Natural killer cell treated with Interleukin-12 subunit alpha and Interleukin-12 subunit beta and Interleukin-15 and Interleukin-18, amount 100 ng/mL, for 72 hours (primary cell): ENCODE data around the gene NEDD4L. TPM values are rescaled to one million over a fixed set of nuclear protein-coding genes. Genes with fewer than 3 reads are reported as not detected.

Source experiments
- ATAC-seq, 2 donors: fragments of 150-1000 bp; cut with Tn5 transposase in 1 of 2; sonication (Bioruptor Pico), chemical (Tn5 transposase) in 1 of 2; 2 replicates each; pipeline ENCODE4 v1.10.0; 2021
- DNase-seq: peaks from one replicate; pipeline ENCODE4 v3.0.0; 2022; ENCODE audit warnings: low spot score
- H3K27ac Mint-ChIP-seq, 2 donors: 1 replicate in 1 of 2; 2 replicates in 1 of 2; pipeline ENCODE4 v1.8.0; 2022; ENCODE audit warnings: mixed read lengths in 2 of 2, mild to moderate bottlenecking in 1 of 2, moderate library complexity in 1 of 2
- H3K27me3 Mint-ChIP-seq, 2 donors: 1 replicate in 1 of 2; 2 replicates in 1 of 2; pipeline ENCODE4 v1.8.0; 2022; ENCODE audit warnings: mixed read lengths in 2 of 2
- H3K36me3 Mint-ChIP-seq: one replicate; pipeline ENCODE4 v1.8.0; 2022; ENCODE audit warnings: mixed read lengths
- H3K4me1 Mint-ChIP-seq, 2 donors: 1 replicate in 1 of 2; 2 replicates in 1 of 2; pipeline ENCODE4 v1.8.0; 2022; ENCODE audit warnings: low read depth in 2 of 2, mixed read lengths in 2 of 2, mild to moderate bottlenecking in 1 of 2
- H3K4me3 Mint-ChIP-seq: one replicate; pipeline ENCODE4 v1.8.0; 2022; ENCODE audit warnings: mixed read lengths
- H3K9me3 Mint-ChIP-seq: 2 replicates; pipeline ENCODE4 v1.8.0; 2022; ENCODE audit warnings: mixed read lengths
- total RNA-seq, 2 donors: library from RNA; stranded (reverse); gene quantifications; one replicate each; pipeline ENCODE4 v1.2.3, GENCODE V29; 2022

The NEDD4L gene
- total RNA-seq, 2 donors from 2014 or later, result 8.6 to 16.5 TPM

DNA sequence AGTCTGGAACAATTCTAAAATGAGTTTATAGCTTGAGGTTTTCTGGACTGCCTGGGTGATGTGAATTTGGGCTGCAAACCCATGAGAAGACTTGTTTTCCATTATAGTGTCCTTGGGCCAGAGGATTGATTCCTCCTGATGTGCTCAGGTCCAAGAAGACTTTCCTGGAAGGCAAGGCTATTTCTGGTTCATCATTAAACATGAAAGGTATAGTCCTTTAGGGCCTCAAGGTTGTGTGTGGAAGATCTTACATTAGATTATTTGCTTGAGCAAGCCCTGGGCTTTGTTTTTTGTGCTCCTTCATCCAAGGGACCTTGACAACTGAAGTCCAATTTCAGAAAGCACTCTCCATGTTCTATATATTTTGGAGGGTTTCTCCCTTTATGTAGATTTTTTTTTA, 26.8 kb upstream of the NEDD4L start:
- Mint-ChIP-seq H3K36me3 (no peaks in the 10 kb centered on the region), H3K27ac (no peak overlapping the region), H3K4me1 (no peaks in the 10 kb centered on the region), H3K27me3 (peaks cover 15 to 29% of the 10 kb centered on the region in 2 donors), H3K9me3 (no peaks in the 10 kb centered on the region), H3K4me3 (no peak overlapping the region)
- DNase-seq (no peak), ATAC-seq (no peak)

DNA sequence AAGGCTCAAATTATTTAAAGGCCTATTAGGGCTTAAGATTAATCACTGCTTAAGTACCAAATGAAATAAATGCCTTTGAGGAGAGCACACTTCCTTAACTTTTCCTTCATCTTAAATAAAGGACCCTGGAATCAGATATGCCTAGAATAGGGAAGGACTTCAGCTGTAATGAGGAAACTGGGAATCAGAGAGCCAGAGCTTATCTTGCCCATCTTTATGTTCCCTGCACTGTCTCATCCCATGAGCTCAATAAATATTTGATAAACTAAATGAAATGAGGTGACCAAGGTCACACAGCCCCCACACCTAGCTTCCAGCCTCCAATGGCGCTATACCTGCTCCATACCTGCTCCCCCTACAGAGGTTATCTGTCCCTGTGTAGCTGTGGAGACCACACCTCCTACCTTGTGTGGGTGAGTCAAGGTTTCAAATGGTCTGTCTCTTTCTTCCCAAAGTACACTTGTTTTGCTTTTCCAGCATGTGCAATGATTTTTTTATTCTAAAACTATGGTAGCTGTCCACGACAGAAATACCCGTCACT, 23.4 kb upstream of the NEDD4L start:
- no peak for ATAC-seq
- Mint-ChIP-seq H3K9me3 (no peaks in the 10 kb centered on the region), H3K4me1 (no peaks in the 10 kb centered on the region), H3K4me3 (no peak overlapping the region), H3K36me3 (no peaks in the 10 kb centered on the region), H3K27me3 (peaks cover 11 to 13% of the 10 kb centered on the region in 2 donors), H3K27ac (no peak overlapping the region)
- DNase-seq, result no peak

DNA sequence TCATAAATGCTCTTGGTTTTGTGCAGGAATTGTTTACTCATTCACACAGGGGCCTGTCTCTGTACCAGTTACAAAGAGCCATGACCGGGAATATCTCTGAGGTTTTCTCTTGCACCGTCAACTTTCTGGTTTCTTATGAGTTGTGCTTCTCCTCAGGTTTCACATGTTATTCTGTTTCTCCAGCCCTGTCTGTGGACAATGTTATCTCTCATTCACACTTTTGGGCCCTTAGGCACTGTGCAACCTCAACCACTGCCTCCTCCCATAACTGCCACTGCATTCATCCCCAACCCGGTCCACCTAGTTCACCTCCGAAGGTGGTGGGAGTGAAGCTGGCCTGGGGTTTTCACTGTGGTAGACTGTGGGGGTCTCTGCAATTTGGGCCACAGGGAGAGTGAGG, 22.5 kb upstream of the NEDD4L start:
- Mint-ChIP-seq H3K9me3 (no peaks in the 10 kb centered on the region), H3K36me3 (no peaks in the 10 kb centered on the region), H3K4me1 (no peaks in the 10 kb centered on the region), H3K27ac (no peak overlapping the region), H3K4me3 (no peak overlapping the region), H3K27me3 (peaks cover 5 to 8% of the 10 kb centered on the region in 2 donors)
- DNase-seq (no peak), ATAC-seq (no peak)

DNA sequence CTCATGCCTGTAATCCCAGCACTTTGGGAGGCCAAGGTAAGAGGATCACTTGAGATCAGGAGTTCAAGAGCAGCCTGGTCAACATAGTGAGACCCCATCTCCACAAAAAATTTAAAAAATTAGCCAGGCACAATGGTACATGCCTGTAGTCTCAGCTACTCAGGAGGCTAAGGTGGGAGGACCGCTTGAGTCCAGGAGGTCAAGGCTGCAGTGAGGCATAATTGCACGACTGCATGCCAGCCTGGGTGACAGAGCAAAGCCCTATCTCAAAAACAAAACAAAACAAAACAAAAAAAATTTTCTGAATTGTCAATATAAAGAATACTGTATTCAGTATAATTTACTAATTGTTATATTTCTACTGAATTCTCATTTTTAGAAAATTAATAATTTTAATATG, 20.9 kb upstream of the NEDD4L start:
- Mint-ChIP-seq H3K4me3 (no peak overlapping the region), H3K36me3 (no peaks in the 10 kb centered on the region), H3K9me3 (no peaks in the 10 kb centered on the region), H3K27me3 (peaks cover 0 to 8% of the 10 kb centered on the region in 2 donors), H3K4me1 (no peaks in the 10 kb centered on the region), H3K27ac (no peak overlapping the region)
- ATAC-seq, result no peak
- DNase-seq, result no peak

DNA sequence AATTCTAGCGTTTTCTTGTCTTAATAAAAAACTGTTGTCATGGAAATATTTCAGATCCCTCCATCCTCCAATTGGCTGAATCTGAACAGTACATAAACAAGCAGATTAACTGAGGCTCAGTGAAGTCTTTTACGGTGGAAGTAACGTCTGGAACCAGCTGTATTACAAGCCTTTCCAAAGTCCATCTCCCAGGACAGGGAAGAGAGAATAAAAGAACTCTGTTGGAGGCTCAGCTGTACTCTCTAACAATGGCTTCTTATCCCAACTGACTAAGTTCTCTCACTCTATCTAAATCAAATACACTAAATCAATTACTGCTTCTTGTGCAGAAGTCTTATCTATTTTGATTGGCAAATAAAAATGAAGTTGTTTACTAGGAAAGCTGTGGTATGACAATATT, 19.9 kb upstream of the NEDD4L start:
- ATAC-seq (no peak), DNase-seq (no peak)

DNA sequence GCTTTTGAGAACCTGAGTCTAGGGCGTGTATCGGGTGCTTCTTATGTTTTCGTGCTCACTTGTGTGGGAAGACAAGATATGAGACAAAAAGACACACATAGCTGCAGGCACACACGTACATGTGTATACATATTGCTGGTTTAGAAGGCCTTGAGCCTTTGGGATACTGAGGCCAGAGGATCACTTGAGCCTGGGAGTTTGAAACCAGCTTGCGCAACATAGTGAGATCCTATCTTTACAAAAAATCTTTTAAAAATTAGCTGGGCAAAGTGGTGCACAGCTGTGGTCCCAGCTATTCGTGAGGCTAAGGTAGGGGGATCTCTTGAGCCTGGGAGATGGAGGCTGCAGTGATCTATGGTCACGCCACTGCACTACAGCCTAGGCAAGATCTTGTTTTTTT, 18.8 kb upstream of the NEDD4L start:
- DNase-seq, result no peak
- H3K36me3 Mint-ChIP-seq, result no peaks in the 10 kb centered on the region
- no peaks in the 10 kb centered on the region for H3K4me1 Mint-ChIP-seq
- H3K27me3 Mint-ChIP-seq, result peaks cover 0 to 6% of the 10 kb centered on the region in 2 donors
- no peak overlapping the region for H3K27ac Mint-ChIP-seq
- H3K4me3 Mint-ChIP-seq, result no peak overlapping the region
- H3K9me3 Mint-ChIP-seq, result no peaks in the 10 kb centered on the region
- ATAC-seq, result no peak

More for the DNA sequence above, 19.9 kb upstream of the NEDD4L start:
- H3K9me3 Mint-ChIP-seq, result no peaks in the 10 kb centered on the region
- no peaks in the 10 kb centered on the region for H3K4me1 Mint-ChIP-seq
- no peaks in the 10 kb centered on the region for H3K36me3 Mint-ChIP-seq
- H3K27ac Mint-ChIP-seq, result no peak overlapping the region
- H3K27me3 Mint-ChIP-seq, result peaks cover 0 to 6% of the 10 kb centered on the region in 2 donors
- no peak overlapping the region for H3K4me3 Mint-ChIP-seq

DNA sequence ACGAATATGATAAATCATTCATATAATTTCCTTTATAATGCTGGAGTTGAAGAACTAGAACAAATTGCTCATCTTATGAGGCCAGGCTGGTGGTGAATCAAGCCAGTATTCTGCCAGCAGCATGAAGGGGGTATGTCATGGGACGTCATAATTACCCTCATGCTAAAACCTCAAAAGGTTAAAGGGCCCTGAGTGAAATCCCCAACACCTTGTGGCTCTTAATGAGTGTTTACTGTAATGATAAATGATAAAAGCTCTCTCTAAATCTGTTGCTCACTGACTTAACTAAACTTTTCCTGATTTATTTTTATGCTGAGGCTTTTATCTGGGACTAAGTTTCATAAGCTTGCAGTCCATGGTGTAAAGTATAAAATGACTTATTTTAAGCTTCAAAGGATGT, 18.3 kb upstream of the NEDD4L start:
- no peaks in the 10 kb centered on the region for H3K36me3 Mint-ChIP-seq
- DNase-seq (no peak), ATAC-seq (no peak)
- no peak overlapping the region for H3K4me3 Mint-ChIP-seq
- peaks cover 0 to 6% of the 10 kb centered on the region in 2 donors for H3K27me3 Mint-ChIP-seq
- H3K9me3 Mint-ChIP-seq, result no peaks in the 10 kb centered on the region
- no peaks in the 10 kb centered on the region for H3K4me1 Mint-ChIP-seq
- no peak overlapping the region for H3K27ac Mint-ChIP-seq

DNA sequence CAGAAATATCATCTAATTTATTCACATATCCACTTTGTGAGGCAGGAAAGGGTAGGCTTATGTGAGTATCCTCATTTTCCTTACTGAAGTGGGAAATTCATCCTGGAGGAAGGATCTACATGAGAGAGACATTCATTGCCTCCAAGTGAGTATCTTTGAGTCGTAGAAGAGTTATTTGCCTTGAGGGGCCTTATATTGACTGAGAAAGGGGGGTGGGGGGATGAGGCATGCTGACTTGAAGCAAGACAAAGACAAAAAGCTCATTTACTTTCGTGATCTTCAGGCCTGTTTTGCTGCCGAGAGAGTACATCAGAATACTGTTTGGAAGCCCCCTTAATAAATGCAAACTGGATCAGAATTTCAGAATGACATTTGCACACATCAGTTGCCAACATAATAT, 17.6 kb upstream of the NEDD4L start:
- peaks cover 0 to 6% of the 10 kb centered on the region in 2 donors for H3K27me3 Mint-ChIP-seq
- ATAC-seq (no peak), DNase-seq (no peak)
- no peak overlapping the region for H3K27ac Mint-ChIP-seq
- no peaks in the 10 kb centered on the region for H3K4me1 Mint-ChIP-seq
- no peaks in the 10 kb centered on the region for H3K36me3 Mint-ChIP-seq
- no peak overlapping the region for H3K4me3 Mint-ChIP-seq
- H3K9me3 Mint-ChIP-seq, result no peaks in the 10 kb centered on the region

DNA sequence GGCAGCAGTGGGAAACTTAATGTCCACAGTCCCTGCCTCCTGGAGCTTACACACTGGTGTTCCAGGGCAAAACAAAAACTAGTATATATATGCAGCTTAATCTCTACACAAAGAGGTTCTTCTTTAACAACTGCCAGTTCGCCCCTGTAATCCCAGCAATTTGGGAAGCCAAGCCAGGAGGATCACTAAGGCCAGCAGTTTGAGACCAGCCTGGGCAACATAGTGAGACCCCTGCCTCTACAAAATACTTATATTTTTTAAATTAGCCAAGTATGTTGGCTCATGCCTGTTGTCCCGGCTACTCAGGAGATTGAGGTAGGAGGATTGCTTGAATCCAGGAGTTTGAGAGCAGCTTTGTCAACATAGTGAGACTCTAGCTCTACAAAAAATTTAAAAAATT, 17.2 kb upstream of the NEDD4L start:
- no peaks in the 10 kb centered on the region for H3K36me3 Mint-ChIP-seq
- H3K27ac Mint-ChIP-seq, result no peak overlapping the region
- H3K4me3 Mint-ChIP-seq, result no peak overlapping the region
- ATAC-seq, result no peak
- H3K9me3 Mint-ChIP-seq, result no peaks in the 10 kb centered on the region
- no peaks in the 10 kb centered on the region for H3K4me1 Mint-ChIP-seq
- DNase-seq, result no peak
- peaks cover 0 to 5% of the 10 kb centered on the region in 2 donors for H3K27me3 Mint-ChIP-seq

DNA sequence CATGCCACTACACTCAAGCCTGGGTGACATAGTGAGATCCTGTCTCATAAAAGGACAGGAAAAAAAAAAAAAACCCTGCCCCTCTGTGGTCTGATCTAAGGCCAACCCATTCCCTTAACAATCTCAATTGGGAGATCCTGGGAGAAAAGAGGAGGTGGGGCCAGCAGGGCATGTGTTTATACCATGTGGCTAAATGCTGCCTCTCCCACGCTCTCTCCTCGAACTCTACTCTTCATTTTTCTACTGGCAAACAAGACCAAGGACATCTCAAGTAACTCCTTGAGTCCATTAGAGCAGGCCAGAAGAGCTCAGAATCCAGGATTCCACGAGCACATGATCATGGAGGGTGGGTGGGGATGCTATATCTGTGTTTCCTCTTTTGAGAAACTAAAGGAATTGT, 16.7 kb upstream of the NEDD4L start:
- H3K4me3 Mint-ChIP-seq, result no peak overlapping the region
- DNase-seq (no peak), ATAC-seq (no peak)
- H3K4me1 Mint-ChIP-seq, result no peaks in the 10 kb centered on the region
- H3K27ac Mint-ChIP-seq, result no peak overlapping the region
- H3K36me3 Mint-ChIP-seq, result no peaks in the 10 kb centered on the region
- no peaks in the 10 kb centered on the region for H3K9me3 Mint-ChIP-seq
- H3K27me3 Mint-ChIP-seq, result peaks cover 0 to 2% of the 10 kb centered on the region in 2 donors

DNA sequence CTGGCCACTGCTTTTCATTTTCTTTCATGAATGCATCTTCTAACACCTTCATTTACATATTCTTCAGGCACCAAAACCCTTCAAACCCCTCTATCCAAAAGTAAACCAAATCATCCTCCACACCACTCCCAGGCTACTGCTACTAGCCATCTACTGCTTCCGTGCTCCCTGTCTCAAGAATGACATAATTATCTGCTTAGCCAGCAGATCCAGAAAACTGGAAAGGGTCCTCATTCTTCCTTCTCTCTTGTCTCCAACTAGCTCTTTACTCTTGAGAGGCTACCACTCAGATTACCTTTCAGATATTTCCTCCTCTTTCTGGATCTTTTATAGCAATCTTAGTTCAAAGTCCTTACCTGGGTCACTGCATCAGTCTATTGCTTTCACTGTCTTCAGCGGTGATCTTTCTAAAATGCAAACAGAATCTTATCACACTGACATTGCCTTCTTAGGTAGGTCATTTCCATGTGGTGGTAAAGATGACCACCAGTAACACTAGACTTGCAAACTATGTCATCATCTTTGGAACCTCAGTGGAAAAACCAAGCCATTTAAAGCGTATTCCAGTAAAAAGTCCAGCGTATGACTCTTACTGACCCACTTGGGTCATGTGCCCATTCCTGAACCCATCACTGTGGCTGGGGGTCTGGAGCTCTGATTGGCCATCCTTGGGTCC, 15.8 kb upstream of the NEDD4L start:
- DNase-seq, result no peak
- H3K27me3 Mint-ChIP-seq, result peaks cover under 1 to 2% of the 10 kb centered on the region in 2 donors
- H3K4me3 Mint-ChIP-seq, result no peak overlapping the region
- H3K27ac Mint-ChIP-seq, result no peak overlapping the region
- H3K36me3 Mint-ChIP-seq, result no peaks in the 10 kb centered on the region
- no peak for ATAC-seq
- no peaks in the 10 kb centered on the region for H3K9me3 Mint-ChIP-seq
- no peaks in the 10 kb centered on the region for H3K4me1 Mint-ChIP-seq

DNA sequence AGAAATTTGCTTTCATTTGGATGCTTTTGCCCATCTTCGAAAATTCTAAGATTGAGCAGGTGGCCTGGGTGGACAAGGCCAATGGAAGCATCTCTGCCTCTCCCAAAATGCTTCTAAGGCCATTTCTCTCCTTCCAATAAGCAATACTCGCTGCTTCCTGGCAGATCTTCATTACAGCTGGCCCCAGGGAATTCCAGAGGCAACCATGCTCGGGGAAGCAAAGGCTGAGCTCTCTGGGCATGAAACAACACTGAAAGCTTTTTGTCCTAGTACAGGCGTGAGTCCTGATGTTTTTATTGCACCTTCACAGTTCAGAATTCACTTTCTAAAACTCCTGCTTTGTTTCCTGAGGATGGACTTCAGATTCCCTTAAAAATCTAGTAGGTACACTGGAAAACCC, 11.8 kb upstream of the NEDD4L start:
- no peaks in the 10 kb centered on the region for H3K4me1 Mint-ChIP-seq
- no peak overlapping the region for H3K4me3 Mint-ChIP-seq
- no peaks in the 10 kb centered on the region for H3K36me3 Mint-ChIP-seq
- DNase-seq, result no peak
- ATAC-seq, result no peak
- no peak overlapping the region for H3K27ac Mint-ChIP-seq
- no peaks in the 10 kb centered on the region for H3K9me3 Mint-ChIP-seq
- peaks cover 23 to 35% of the 10 kb centered on the region in 2 donors for H3K27me3 Mint-ChIP-seq

DNA sequence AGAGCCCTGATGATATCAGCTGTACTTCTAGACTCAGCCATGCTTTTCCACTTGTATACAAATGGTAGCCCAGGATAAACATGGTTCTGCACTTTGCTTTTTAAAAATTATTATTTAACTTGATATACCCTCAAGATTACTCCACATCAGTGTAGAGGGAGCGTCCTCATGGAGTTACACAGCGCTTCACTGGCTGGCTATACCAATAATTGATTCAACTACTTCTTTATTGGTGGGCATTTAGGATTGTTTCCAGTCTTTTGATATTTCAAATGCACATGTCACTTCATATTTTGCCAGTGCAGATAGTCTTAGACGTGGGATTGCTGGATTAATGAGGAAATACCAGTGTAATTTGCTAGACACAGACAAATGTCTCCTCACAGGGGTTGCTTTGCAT, 10.8 kb upstream of the NEDD4L start:
- Mint-ChIP-seq H3K4me3 (no peak overlapping the region), H3K9me3 (no peaks in the 10 kb centered on the region), H3K27me3 (peaks cover 23 to 39% of the 10 kb centered on the region in 2 donors), H3K4me1 (no peaks in the 10 kb centered on the region), H3K36me3 (no peaks in the 10 kb centered on the region), H3K27ac (no peak overlapping the region)
- no peak for DNase-seq
- ATAC-seq, result no peak

DNA sequence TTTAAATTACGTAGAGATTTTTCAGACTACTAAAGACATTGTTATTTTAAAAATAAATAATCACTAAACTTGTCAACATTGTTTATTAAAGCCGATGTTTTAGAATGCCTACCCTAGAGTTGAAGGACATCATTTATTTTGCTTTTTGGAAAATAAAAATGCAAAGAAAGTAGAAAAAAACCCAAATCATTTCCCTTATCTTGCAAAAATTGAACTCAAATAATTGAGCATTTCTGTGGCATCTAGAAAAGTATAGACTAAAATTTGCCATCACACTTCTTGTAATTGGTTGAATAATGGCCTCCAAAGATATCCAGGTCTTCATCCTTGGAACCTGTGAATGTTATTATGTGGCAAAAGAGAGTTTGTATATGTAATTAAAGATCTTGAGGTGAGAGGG, 9.7 kb upstream of the NEDD4L start:
- DNase-seq (no peak), ATAC-seq (no peak)
- H3K27me3 Mint-ChIP-seq, result peaks cover 25 to 47% of the 10 kb centered on the region in 2 donors
- no peaks in the 10 kb centered on the region for H3K9me3 Mint-ChIP-seq
- H3K4me1 Mint-ChIP-seq, result no peaks in the 10 kb centered on the region
- H3K27ac Mint-ChIP-seq, result no peak overlapping the region
- no peak overlapping the region for H3K4me3 Mint-ChIP-seq
- no peaks in the 10 kb centered on the region for H3K36me3 Mint-ChIP-seq

DNA sequence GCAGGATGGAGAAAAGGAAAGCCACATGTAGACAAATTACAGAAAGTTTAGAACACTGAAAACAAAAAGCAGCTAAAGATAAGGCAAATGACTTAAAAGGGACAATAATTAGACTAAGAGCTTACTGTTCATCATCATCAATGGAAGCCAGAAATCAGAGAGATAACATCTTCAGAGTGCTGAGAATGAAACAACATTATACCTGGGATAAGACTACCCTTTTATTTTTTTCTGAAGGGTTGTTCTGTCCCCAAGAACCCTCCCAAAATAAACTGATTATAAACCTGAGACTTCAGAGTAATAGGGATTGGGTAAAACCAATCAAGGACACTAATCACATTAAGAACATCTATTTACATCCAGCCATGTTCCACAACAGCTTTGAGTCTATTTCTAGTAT, 6.9 kb upstream of the NEDD4L start:
- no peak overlapping the region for H3K27ac Mint-ChIP-seq
- no peaks in the 10 kb centered on the region for H3K9me3 Mint-ChIP-seq
- peaks cover 29 to 57% of the 10 kb centered on the region in 2 donors for H3K27me3 Mint-ChIP-seq
- ATAC-seq (no peak), DNase-seq (no peak)
- no peak overlapping the region for H3K4me3 Mint-ChIP-seq
- no peaks in the 10 kb centered on the region for H3K36me3 Mint-ChIP-seq
- H3K4me1 Mint-ChIP-seq, result peaks cover 0 to 4% of the 10 kb centered on the region in 2 donors
